ENCODE data around the gene LIMD2. TPM values are rescaled to one million over a fixed set of nuclear protein-coding genes. Genes with fewer than 3 reads are reported as not detected.

Gene LIMD2
- total RNA-seq, 1 donor from 2014 or later, result 421 TPM

DNA sequence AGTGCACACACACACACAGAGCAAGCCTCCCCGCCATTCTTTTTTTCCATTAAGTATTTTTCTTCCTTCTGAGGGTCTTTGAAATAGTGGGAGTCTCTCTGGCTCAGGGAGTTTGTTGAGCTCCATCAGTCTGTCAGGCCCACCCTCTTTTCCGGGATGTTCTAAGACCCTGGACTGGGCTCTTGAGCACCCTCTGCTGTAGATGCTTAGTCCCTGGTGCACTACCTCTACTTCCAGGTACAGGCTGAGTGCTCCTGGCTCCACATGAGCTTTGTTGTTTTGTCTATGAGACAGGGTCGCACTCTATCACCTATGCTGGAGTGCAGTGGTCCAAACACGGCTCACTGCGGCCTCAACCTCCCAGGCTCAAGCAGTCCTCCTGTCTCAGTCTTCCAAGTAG is 20.7 kb downstream of the LIMD2 start:
- ATAC-seq (ENCODE audit: low read depth), result no peak
- no peak overlapping the region for H3K4me3 Mint-ChIP-seq

DNA sequence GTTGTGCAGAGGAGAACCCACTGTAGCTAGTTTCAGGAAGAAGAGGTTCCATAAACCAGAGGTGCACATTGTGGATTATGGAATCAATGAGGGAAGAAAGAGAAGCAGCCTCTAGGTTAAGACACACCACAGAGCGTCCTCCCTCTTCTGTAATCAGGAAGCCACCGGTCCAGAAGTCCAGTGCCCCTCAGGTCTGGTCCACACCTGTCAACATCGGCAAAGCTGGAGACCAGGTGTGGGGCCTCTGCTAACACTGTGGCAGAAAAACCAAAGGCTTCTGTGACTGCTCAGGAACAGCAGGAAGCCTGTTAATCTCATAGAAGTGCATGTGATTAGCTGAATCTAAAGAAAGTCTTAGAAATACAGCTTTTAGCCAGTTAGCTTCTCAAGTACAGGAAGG is 23.3 kb downstream of the LIMD2 start:
- TF ChIP-seq, protein P1, sequence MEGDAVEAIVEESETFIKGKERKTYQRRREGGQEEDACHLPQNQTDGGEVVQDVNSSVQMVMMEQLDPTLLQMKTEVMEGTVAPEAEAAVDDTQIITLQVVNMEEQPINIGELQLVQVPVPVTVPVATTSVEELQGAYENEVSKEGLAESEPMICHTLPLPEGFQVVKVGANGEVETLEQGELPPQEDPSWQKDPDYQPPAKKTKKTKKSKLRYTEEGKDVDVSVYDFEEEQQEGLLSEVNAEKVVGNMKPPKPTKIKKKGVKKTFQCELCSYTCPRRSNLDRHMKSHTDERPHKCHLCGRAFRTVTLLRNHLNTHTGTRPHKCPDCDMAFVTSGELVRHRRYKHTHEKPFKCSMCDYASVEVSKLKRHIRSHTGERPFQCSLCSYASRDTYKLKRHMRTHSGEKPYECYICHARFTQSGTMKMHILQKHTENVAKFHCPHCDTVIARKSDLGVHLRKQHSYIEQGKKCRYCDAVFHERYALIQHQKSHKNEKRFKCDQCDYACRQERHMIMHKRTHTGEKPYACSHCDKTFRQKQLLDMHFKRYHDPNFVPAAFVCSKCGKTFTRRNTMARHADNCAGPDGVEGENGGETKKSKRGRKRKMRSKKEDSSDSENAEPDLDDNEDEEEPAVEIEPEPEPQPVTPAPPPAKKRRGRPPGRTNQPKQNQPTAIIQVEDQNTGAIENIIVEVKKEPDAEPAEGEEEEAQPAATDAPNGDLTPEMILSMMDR (IDR thresholded peaks at IDR 0.05), result no peak
- POLR2A ChIA-PET, result interaction anchor here (1.5 to 2.5 kb wide), 2 partner anchors 10 to 20 kb away, joined by 3 to 11 read pairs; no protein-coding TSS in a partner anchor
- H3K4me1 Mint-ChIP-seq, result peaks cover 5% of the 10 kb centered on the region
- intact Hi-C loops (cut with micrococcal nuclease), result no loop called here
- no peak for ATAC-seq (ENCODE audit: low read depth)
- H3K27ac Mint-ChIP-seq, result no peak overlapping the region
- H3K27me3 Mint-ChIP-seq, result no peaks in the 10 kb centered on the region
- H3K9me3 Mint-ChIP-seq, result no peaks in the 10 kb centered on the region
- CTCF ChIA-PET, result interaction anchor here (1.5 kb wide), 1 partner anchor 11 kb away, joined by 5 read pairs; no protein-coding TSS in a partner anchor
- DNase-seq, result no peak
- H3K36me3 Mint-ChIP-seq (ENCODE audit: low read depth), result peaks cover 67% of the 10 kb centered on the region
- H3K4me3 Mint-ChIP-seq, result no peak overlapping the region

More for the DNA sequence above, 20.7 kb downstream of the LIMD2 start:
- intact Hi-C loops (cut with micrococcal nuclease), result no loop called here
- H3K27me3 Mint-ChIP-seq, result no peaks in the 10 kb centered on the region
- TF ChIP-seq, protein P1 (IDR thresholded peaks at IDR 0.05), result no peak
- peaks cover 8% of the 10 kb centered on the region for H3K4me1 Mint-ChIP-seq
- DNase-seq, result no peak
- peaks cover 72% of the 10 kb centered on the region for H3K36me3 Mint-ChIP-seq (ENCODE audit: low read depth)
- peaks cover 3% of the 10 kb centered on the region for H3K9me3 Mint-ChIP-seq
- no peak overlapping the region for H3K27ac Mint-ChIP-seq
- ChIA-PET POLR2A (interaction anchor here (0.9 kb wide), 1 partner anchor 15 kb away, joined by 8 read pairs; no protein-coding TSS in a partner anchor), CTCF (interaction anchor here (1.4 kb wide), 1 partner anchor 14 kb away, joined by 6 read pairs; no protein-coding TSS in a partner anchor)

DNA sequence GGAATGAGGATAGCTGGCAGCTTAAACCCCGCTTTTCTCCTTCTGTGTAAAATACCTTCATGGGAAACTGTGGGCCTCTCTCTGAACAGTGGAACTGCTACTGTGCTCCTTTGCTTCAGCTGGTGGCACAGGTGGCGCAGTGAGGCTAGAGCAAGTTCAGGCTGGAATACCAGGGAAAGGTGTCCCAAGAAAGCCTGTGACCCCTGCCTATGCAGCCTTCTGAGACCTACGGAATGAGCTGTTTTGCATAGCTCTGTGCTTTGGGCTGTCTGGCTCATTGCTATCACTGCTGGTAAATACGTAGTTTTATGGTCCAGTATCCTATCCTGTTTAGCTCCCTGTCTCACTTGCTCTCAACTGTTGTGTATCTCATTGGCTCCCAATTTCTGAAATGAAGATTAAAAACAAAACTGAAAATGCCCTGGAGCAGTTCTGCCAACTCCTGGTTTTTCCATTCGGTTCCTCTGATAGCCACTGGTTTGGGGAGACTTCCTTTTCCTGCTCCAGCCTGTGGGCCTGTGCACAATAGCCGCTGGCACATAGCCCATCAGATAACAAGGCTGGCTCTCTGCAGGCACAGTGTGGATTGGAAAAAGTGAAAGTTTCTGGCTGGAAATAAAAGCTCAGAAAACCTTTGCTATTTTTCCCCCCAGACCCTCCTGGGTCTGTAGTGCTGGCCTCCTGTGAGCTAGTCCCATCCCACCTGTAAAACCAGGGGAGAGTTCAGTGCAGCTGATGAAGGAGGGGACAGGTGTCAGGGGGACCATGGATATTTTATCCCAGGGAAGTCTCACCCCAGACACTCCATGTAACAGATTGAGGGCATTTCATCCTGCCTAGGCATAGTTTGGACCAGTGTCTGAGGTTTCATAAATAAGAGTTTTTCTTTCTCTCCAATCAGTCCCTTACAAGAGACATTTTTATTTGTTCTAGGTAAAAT is 24.0 kb downstream of the LIMD2 start:
- TF ChIP-seq, protein P1 (IDR thresholded peaks at IDR 0.05), result no peak
- no peaks in the 10 kb centered on the region for H3K9me3 Mint-ChIP-seq
- H3K27ac Mint-ChIP-seq, result no peak overlapping the region
- intact Hi-C loops (cut with micrococcal nuclease), result no loop called here
- CTCF ChIA-PET, result interaction anchor here (0.8 to 1.5 kb wide), 2 partner anchors 10 to 52 kb away, joined by 3 to 5 read pairs; no protein-coding TSS in a partner anchor
- no peak overlapping the region for H3K4me3 Mint-ChIP-seq
- no peaks in the 10 kb centered on the region for H3K27me3 Mint-ChIP-seq
- H3K36me3 Mint-ChIP-seq (ENCODE audit: low read depth), result peaks cover 62% of the 10 kb centered on the region
- DNase-seq (no peak), ATAC-seq (ENCODE audit: low read depth) (no peak)
- POLR2A ChIA-PET, result interaction anchor here (1.0 to 2.5 kb wide), 4 partner anchors 10 to 66 kb away, joined by 3 to 11 read pairs (median 4); partner anchors contain the start of gene STRADA
- H3K4me1 Mint-ChIP-seq, result peaks cover 5% of the 10 kb centered on the region

DNA sequence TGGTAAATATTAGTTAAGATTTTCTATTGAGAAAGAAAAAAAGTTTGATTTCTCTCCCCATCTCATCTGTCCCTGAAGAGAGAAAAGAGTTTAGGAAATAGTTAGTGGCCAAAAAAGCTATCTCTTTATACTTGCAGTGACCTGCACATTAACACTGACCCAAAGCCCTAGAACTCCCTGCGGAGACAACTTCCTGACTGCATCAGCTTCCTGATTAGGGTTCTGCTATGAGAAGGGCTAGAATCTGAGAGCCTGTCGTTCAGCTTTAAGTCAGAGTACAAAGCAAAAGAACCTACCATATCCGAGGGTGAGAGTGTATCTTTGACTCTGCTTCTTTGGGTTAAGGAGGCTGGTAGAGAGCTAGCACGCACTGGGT is 24.7 kb downstream of the LIMD2 start:
- POLR2A ChIA-PET, result interaction anchor here (1.0 to 2.5 kb wide), 3 partner anchors 9 to 67 kb away, joined by 3 to 11 read pairs (median 5); partner anchors contain the start of gene STRADA
- Mint-ChIP-seq H3K36me3 (ENCODE audit: low read depth) (peaks cover 62% of the 10 kb centered on the region), H3K27ac (no peak overlapping the region), H3K4me1 (peaks cover 5% of the 10 kb centered on the region), H3K27me3 (no peaks in the 10 kb centered on the region), H3K9me3 (no peaks in the 10 kb centered on the region), H3K4me3 (no peak overlapping the region)
- intact Hi-C loops (cut with micrococcal nuclease), result no loop called here
- CTCF ChIA-PET, result interaction anchor here (0.8 to 1.5 kb wide), 2 partner anchors 10 to 51 kb away, joined by 3 to 5 read pairs; no protein-coding TSS in a partner anchor
- DNase-seq (no peak), ATAC-seq (ENCODE audit: low read depth) (no peak)
- TF ChIP-seq, protein P1 (IDR thresholded peaks at IDR 0.05), result no peak

DNA sequence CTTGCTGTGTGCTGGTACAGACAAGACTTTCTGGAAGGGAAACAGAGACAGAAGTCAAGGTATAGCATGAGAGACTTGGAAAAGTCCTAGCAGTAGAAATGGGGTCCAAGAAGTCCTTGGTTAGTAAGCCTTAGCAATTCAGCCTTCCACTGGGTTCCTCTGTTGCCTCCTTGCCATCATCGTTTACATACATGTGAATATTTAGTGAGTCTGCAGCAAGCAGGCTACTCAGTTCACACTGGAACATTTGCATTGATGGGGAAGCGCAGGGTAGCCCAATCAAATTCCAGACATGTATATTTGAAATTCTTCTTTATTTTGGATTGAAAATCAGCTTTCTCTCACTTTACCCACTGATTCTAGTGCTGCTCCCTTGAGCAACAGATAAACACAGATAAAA is 27.1 kb downstream of the LIMD2 start:
- intact Hi-C loops (cut with micrococcal nuclease), result no loop called here
- peaks cover 15% of the 10 kb centered on the region for H3K4me1 Mint-ChIP-seq
- H3K9me3 Mint-ChIP-seq, result no peaks in the 10 kb centered on the region
- no peaks in the 10 kb centered on the region for H3K27me3 Mint-ChIP-seq
- no peak overlapping the region for H3K4me3 Mint-ChIP-seq
- TF ChIP-seq, protein P1 (IDR thresholded peaks at IDR 0.05), result no peak
- ChIA-PET POLR2A (no interaction called here), CTCF (no interaction called here)
- H3K36me3 Mint-ChIP-seq (ENCODE audit: low read depth), result peaks cover 72% of the 10 kb centered on the region
- ATAC-seq (ENCODE audit: low read depth), result no peak
- DNase-seq, result no peak
- H3K27ac Mint-ChIP-seq, result no peak overlapping the region

Measured in activated B cell treated with CpG ODN at 0.5 μM for 24 hours (primary cell).